ENCODE measurements around the gene FKBP2.

DNA sequence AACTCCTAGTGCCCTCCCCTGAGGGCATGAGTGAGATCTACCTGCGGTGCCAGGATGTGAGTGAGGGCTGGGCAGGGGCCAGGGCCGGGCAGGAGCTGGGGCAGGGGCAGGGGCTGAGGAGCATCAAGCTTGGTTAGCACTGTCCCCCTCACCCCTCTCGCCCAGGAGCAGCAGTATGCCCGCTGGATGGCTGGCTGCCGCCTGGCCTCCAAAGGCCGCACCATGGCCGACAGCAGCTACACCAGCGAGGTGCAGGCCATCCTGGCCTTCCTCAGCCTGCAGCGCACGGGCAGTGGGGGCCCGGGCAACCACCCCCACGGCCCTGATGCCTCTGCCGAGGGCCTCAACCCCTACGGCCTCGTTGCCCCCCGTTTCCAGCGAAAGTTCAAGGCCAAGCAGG is 20.6 kb upstream of the FKBP2 start:
- TF ChIP-seq, protein P1, sequence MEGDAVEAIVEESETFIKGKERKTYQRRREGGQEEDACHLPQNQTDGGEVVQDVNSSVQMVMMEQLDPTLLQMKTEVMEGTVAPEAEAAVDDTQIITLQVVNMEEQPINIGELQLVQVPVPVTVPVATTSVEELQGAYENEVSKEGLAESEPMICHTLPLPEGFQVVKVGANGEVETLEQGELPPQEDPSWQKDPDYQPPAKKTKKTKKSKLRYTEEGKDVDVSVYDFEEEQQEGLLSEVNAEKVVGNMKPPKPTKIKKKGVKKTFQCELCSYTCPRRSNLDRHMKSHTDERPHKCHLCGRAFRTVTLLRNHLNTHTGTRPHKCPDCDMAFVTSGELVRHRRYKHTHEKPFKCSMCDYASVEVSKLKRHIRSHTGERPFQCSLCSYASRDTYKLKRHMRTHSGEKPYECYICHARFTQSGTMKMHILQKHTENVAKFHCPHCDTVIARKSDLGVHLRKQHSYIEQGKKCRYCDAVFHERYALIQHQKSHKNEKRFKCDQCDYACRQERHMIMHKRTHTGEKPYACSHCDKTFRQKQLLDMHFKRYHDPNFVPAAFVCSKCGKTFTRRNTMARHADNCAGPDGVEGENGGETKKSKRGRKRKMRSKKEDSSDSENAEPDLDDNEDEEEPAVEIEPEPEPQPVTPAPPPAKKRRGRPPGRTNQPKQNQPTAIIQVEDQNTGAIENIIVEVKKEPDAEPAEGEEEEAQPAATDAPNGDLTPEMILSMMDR (IDR thresholded peaks at IDR 0.05), result no peak
- TF ChIP-seq POLR2A (IDR thresholded peaks at IDR 0.05), result no peak
